Skeletal muscle tissue (tissue), 4 donors: ENCODE data around the gene HUS1. TPM values are rescaled to one million over a fixed set of nuclear protein-coding genes. Genes with fewer than 3 reads are reported as not detected.
A peak's percentile ranks its signal among the peaks of the same experiment; 100 is the strongest.
"Not testable (repeated sequence)": the region's sequence is repeated elsewhere in the genome, so short reads cannot be mapped to it uniquely, and the experiment has no call there.

Experiments used
- H3K27ac ChIP-seq: one replicate; pipeline ENCODE4 v1.7.0; 2013; ENCODE audit warnings: mild to moderate bottlenecking, low read depth, low read length, inconsistent platforms
- H3K27me3 ChIP-seq, 3 donors: one replicate each; pipeline ENCODE4 v1.7.0; 2013; ENCODE audit warnings: low read length in 3 of 3; ENCODE audit not compliant: control insufficient read depth in 3 of 3, insufficient read depth in 3 of 3
- H3K36me3 ChIP-seq, 3 donors: one replicate each; pipeline ENCODE4 v1.7.0; 2013; ENCODE audit warnings: low read length in 3 of 3; ENCODE audit not compliant: control insufficient read depth in 3 of 3, insufficient read depth in 3 of 3
- H3K4me1 ChIP-seq, 3 donors: one replicate each; pipeline ENCODE4 v1.7.0; 2013; ENCODE audit warnings: low read length in 3 of 3, mild to moderate bottlenecking in 3 of 3; ENCODE audit not compliant: control insufficient read depth in 3 of 3, insufficient read depth in 3 of 3
- H3K4me3 ChIP-seq, 3 donors: one replicate each; pipeline ENCODE4 v1.7.0; 2013; ENCODE audit warnings: low read length in 3 of 3
- H3K9ac ChIP-seq, 3 donors: one replicate each; pipeline ENCODE4 v1.7.0; 2013; ENCODE audit warnings: low read length in 3 of 3, mild to moderate bottlenecking in 3 of 3, moderate library complexity in 2 of 3, low read depth in 1 of 3
- H3K9me3 ChIP-seq, 3 donors: one replicate each; pipeline ENCODE4 v1.7.0; 2013; ENCODE audit warnings: low read length in 3 of 3; ENCODE audit not compliant: control insufficient read depth in 3 of 3
- total RNA-seq: library from RNA; depleted of rRNA; stranded (reverse); fragments of >200 nt; gene quantifications from one replicate; pipeline ENCODE4 v1.2.3, GENCODE V29; 2014
- donor health status: Osteomylitis.

The HUS1 gene
- total RNA-seq, 1 donor from 2014 or later: 10.4 TPM

GRCh38 chr7:48004638-48005037 is 25.2 kb upstream of the HUS1 start:
- no peak overlapping the region for H3K4me3 ChIP-seq
- H3K27me3 ChIP-seq: peaks cover 0 to 2% (median 0%) of the 10 kb centered on the region in 3 donors
- H3K4me1 ChIP-seq: no peaks in the 10 kb centered on the region
- no peaks in the 10 kb centered on the region for H3K36me3 ChIP-seq
- H3K9me3 ChIP-seq: no peaks in the 10 kb centered on the region
- H3K27ac ChIP-seq: no peak overlapping the region
- H3K9ac ChIP-seq: no peak overlapping the region

GRCh38 chr7:48004032-48004431 is 24.6 kb upstream of the HUS1 start:
- no peaks in the 10 kb centered on the region for H3K4me1 ChIP-seq
- peaks cover 0 to 2% (median 0%) of the 10 kb centered on the region in 3 donors for H3K27me3 ChIP-seq
- H3K4me3 ChIP-seq: no peak overlapping the region
- H3K27ac ChIP-seq: no peak overlapping the region
- no peaks in the 10 kb centered on the region for H3K9me3 ChIP-seq
- no peak overlapping the region for H3K9ac ChIP-seq
- H3K36me3 ChIP-seq: no peaks in the 10 kb centered on the region

GRCh38 chr7:48000164-48000563 is 20.7 kb upstream of the HUS1 start:
- not testable (repeated sequence) for H3K9ac ChIP-seq, H3K4me1 ChIP-seq, H3K9me3 ChIP-seq, H3K27ac ChIP-seq, H3K36me3 ChIP-seq, H3K4me3 ChIP-seq, H3K27me3 ChIP-seq

GRCh38 chr7:47999413-47999812 is 20.0 kb upstream of the HUS1 start:
- H3K9ac ChIP-seq: no peak overlapping the region
- H3K9me3 ChIP-seq: no peaks in the 10 kb centered on the region
- H3K27ac ChIP-seq: no peak overlapping the region
- H3K4me1 ChIP-seq: no peaks in the 10 kb centered on the region
- H3K27me3 ChIP-seq: no peaks in the 10 kb centered on the region
- H3K36me3 ChIP-seq: no peaks in the 10 kb centered on the region
- H3K4me3 ChIP-seq: no peak overlapping the region

- H3K9ac ChIP-seq: no peak overlapping the region
- no peaks in the 10 kb centered on the region for H3K9me3 ChIP-seq
- H3K4me3 ChIP-seq: no peak overlapping the region
- H3K4me1 ChIP-seq: peaks cover 0 to 3% (median 0%) of the 10 kb centered on the region in 3 donors
- H3K36me3 ChIP-seq: no peaks in the 10 kb centered on the region
- no peaks in the 10 kb centered on the region for H3K27me3 ChIP-seq
- no peak overlapping the region for H3K27ac ChIP-seq
Observed at GRCh38 chr7:47992446-47992845, 13.0 kb upstream of the HUS1 start.

GRCh38 chr7:47991741-47992311 is 12.4 kb upstream of the HUS1 start:
- H3K27me3 ChIP-seq: no peaks in the 10 kb centered on the region
- H3K4me1 ChIP-seq: peaks cover 0 to 3% (median 0%) of the 10 kb centered on the region in 3 donors
- peak overlapping the region; percentile 30 to 53 (median 42) for H3K9ac ChIP-seq
- H3K36me3 ChIP-seq: no peaks in the 10 kb centered on the region
- peak overlapping the region; percentile 70 to 75 (median 75) for H3K4me3 ChIP-seq
- H3K9me3 ChIP-seq: no peaks in the 10 kb centered on the region
- H3K27ac ChIP-seq: no peak overlapping the region

GRCh38 chr7:47991270-47991669 is 11.9 kb upstream of the HUS1 start:
- no peak overlapping the region for H3K27ac ChIP-seq
- H3K9ac ChIP-seq: peak overlapping the region in 1 of 3 donors; percentile 30
- no peaks in the 10 kb centered on the region for H3K36me3 ChIP-seq
- H3K4me1 ChIP-seq: peaks cover 0 to 3% (median 0%) of the 10 kb centered on the region in 3 donors
- H3K27me3 ChIP-seq: no peaks in the 10 kb centered on the region
- peak overlapping the region in 2 of 3 donors; percentile 70 to 75 for H3K4me3 ChIP-seq
- no peaks in the 10 kb centered on the region for H3K9me3 ChIP-seq

- no peaks in the 10 kb centered on the region for H3K36me3 ChIP-seq
- no peak overlapping the region for H3K27ac ChIP-seq
- H3K9me3 ChIP-seq: no peaks in the 10 kb centered on the region
- no peaks in the 10 kb centered on the region for H3K27me3 ChIP-seq
- peaks cover 0 to 3% (median 0%) of the 10 kb centered on the region in 3 donors for H3K4me1 ChIP-seq
- H3K4me3 ChIP-seq: no peak overlapping the region
- no peak overlapping the region for H3K9ac ChIP-seq
Observed at GRCh38 chr7:47990592-47990991, 11.2 kb upstream of the HUS1 start.

GRCh38 chr7:47989607-47990400 is 10.4 kb upstream of the HUS1 start:
- not testable (repeated sequence) for H3K9me3 ChIP-seq, H3K4me3 ChIP-seq, H3K27me3 ChIP-seq, H3K9ac ChIP-seq, H3K36me3 ChIP-seq, H3K4me1 ChIP-seq, H3K27ac ChIP-seq
